Hematopoietic multipotent progenitor cell (in vitro differentiated cells): ENCODE results near the gene MAPRE2. TPM values are rescaled to one million over a fixed set of nuclear protein-coding genes. Genes with fewer than 3 reads are reported as not detected.
"Not testable (repeated sequence)": the region's sequence is repeated elsewhere in the genome, so short reads cannot be mapped to it uniquely, and the experiment has no call there.

Source experiments
- DNase-seq, 3 donors: peaks; one replicate each; pipeline ENCODE4 v3.0.0-alpha.2; 2011 to 2015; ENCODE audit warnings: low read depth in 2 of 3, low spot score in 2 of 3
- total RNA-seq: library from RNA; depleted of rRNA; stranded (reverse); fragments of >200 nt; gene quantifications from one replicate; pipeline ENCODE4 v1.2.3, GENCODE V29; 2012

Gene MAPRE2
- total RNA-seq, 1 donor: 77.6 TPM

GRCh38 chr18:35087726-35088125 lies 46.5 kb downstream of the MAPRE2 start:
- no peak for DNase-seq

DNA sequence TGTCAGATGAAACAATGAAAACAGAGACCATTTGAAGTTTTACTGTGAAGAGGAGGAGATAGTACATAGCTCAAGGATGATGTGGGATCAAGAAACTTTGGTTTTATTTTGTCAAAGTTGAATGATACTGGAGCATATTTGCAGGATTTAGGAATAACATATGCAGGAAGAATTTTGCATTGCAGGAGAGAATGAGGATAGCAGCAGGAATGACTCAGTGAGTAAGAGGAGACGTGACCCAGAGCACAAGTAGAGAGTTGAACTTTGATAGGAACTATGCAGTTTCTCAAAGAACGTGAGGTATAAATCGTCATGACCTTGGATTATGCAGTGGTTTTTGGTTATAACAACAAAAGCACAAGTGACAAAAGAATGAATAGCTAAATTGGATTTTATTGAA lies 47.7 kb downstream of the MAPRE2 start:
- no peak for DNase-seq

DNA sequence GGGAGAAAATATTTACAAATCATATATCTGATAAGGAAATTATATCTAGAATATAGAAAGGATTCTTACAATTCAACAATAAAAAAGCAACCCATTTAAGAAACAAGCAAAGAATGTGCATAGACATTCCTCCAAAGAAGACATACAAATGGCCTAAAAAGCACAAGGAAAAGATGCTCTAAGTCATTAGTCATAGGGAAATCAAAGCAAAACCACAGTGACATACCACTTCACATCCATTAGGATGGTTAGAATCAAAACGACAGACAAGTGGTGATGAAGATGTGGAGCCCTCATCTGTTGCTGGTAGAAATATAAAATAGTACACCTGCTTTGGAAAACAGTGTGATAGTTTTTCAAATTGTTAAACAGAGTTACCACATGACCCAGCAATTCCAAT lies 48.2 kb downstream of the MAPRE2 start:
- DNase-seq: no peak

DNA sequence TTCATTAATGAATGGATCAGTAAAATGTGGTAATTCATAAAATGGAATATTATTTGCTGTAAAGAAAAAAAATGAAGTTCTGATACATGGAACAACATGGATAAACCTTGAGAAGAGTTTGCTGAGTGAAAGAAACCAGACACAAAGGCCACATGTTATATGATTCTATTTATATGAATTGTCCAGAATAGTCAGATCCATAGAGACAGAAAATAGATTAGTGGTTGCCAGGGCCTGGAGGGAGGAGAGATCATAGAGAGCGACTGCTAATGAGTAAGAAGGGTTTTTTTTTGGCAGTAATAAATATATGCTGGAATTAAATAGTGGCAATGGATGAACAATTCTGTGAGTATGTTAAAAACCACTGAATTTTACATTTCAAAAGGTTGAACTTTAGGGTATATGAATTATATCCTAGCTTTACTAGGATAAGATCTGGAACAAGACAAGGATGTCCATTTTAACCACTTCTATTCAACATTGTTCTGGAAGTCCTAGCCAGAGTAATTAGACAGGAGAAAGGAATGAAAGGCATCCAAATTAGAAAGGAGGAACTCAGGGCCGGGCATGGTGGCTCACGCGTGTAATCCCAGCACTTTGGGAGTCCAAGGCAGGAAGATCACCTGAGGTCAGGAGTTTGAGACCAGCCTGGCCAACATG lies 48.8 kb downstream of the MAPRE2 start:
- no peak for DNase-seq

- no peak for DNase-seq
Measured at GRCh38 chr18:35091841-35092240, 50.6 kb downstream of the MAPRE2 start.

GRCh38 chr18:35095983-35096676 lies 54.9 kb downstream of the MAPRE2 start:
- no peak for DNase-seq

- no peak for DNase-seq
Measured at GRCh38 chr18:35096677-35097011, 55.4 kb downstream of the MAPRE2 start.

DNA sequence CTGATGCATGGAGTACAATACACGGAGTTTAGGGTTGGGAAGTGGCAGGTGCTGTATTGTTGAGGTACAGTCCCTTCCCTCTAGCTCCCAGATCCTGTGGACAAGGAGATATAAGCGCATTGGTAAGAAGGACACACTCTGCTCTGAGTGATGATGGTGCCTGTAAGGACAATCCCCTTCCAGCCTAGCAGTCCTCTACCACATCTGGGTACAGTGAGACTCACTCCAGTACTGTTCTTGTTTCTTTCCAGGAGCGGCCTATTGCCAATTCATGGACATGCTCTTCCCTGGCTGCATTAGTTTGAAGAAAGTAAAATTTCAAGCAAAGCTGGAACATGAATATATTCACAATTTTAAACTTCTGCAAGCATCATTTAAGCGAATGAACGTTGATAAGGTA lies 56.0 kb downstream of the MAPRE2 start:
- DNase-seq: no peak

DNA sequence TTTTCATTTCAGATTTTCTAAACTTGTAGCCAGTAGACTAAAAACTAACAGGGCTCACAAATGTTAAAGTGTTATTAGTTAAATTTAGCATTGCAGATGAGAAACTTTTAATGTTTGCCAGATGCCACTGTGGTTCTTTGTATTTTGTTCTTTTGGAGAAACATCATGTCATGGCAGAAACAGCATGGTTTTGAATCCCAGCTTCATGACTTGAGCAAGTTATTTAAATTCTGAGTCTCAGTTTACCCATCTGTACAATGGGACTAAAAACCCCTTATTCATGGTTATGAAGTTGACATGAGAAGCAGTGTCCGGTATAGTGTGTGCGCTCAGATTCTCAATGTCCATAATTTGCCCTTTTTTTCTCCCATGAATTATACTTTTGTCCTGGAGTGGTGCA lies 56.5 kb downstream of the MAPRE2 start:
- DNase-seq: no peak

DNA sequence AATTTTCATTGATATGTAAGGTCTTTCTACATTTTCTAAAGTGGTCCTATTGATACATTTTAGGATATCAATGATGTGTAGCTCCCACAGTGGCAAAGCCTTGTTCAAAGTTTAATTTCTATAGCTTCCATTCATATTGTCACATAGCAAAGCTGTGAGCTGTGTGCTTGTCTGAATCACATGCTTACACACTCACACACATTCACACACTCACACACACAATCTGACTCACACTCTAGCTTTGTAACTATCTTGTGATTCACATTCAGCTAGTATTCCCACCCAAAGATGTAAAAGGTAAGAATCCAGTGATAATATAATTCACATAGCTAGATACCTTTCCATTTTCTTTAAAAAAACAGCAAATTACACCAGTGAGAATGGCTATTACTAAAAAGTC lies 58.7 kb downstream of the MAPRE2 start:
- no peak for DNase-seq

- DNase-seq: no peak
Measured at GRCh38 chr18:35104391-35105051, 63.3 kb downstream of the MAPRE2 start.

GRCh38 chr18:35106013-35106844 lies 65.0 kb downstream of the MAPRE2 start:
- DNase-seq: no peak

GRCh38 chr18:35106845-35107148 lies 65.6 kb downstream of the MAPRE2 start:
- DNase-seq: peak in 2 of 3 donors; percentile 34 to 68

DNA sequence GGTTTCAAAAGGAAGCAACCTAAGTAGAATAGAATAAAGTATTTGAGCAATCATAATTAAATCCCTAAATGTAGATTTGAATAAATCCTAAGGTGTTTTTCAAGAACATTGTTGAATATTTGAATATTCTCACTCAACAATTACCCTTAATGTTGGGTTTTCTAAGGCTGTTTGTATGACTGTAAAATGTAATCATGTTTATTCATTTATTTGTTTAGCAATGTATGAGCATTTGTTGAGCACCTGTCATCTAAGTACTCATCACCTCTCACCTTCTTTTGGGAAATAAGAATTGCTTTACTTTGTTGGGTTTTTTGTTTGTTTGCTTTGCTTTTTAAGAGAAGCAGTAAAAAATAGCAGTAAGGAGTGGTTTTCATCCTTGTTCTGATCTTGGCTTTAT lies 66.0 kb downstream of the MAPRE2 start:
- no peak for DNase-seq

DNA sequence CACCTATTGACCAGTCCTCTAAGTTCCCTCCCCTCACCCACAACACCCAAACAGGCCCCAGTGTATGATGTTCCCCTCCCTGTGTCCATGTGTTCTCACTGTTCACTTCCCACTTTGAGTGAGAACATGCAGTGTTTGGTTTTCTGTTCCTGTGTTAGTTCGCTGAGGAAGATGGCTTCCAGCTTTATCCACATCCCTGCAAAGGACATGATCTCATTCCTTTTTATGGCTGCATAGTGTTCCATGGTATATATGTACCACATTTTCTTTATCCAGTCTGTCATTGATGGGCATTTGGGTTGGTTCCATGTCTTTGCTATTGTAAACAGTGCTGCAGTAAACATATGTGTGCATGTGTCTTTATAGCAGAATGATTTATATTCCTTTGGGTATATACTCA lies 66.9 kb downstream of the MAPRE2 start:
- not testable (repeated sequence) for DNase-seq

DNA sequence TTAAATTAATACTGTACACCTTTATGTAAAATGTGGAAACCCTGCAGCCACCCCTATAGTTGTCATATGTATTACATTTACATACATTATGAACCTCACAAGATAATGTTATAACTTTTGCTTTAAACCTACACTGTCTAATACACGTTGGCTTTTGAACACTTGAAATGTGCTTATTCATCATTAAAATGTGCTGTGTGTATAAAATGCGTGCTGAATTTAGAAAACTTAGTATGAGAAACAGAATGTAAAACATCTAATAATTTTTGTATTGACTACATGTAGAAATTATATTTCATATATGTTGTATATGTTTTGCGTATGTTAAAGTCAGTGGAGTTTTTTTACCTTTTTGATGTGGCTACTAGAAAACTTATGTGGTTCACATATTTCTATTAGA lies 68.8 kb downstream of the MAPRE2 start:
- no peak for DNase-seq

DNA sequence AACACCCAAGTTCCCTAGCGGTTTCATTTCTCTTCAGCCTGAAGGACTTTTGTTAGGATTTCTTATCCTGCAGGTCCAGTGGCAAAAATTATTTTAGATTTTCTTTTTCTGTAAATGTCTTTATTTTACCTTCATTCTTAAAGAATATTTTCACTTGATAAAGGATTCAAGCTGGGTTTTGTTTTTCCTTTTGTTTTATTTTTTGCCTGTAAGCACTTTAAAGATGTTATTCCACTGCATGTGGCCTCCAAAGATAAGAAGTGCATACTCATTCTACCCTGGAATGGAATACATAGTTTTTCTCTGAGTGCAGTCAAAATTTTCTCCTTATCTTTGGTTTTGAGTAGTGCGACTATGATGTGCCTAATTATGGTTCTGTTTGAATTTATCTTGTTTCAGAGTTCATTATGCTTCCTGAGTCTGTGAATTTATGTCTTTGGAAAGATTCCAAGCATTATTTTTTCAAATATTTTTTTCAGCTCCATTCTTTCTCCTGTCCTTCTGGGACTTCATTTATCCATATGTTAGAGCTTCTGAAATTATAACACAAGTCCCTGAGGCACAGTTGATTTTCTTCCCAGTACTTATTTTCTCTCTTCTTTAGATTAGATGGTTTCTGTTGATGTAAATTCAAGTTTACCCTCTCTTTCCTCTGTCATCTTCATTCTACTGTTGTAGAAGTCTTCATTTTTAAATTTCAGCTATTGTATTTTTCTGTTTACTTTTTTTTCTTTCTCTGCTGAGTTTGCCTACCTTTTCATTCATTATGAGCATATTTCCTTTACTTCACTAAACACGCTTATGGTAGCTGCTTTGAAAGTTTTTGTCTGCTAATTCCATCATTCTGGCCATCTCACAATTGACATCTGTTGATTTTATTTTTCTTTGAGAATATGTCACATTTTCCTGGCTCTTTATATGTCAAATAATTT lies 69.6 kb downstream of the MAPRE2 start:
- DNase-seq: peak in 2 of 3 donors; percentile 24 to 79

GRCh38 chr18:35112696-35113095 lies 71.5 kb downstream of the MAPRE2 start:
- DNase-seq: no peak

DNA sequence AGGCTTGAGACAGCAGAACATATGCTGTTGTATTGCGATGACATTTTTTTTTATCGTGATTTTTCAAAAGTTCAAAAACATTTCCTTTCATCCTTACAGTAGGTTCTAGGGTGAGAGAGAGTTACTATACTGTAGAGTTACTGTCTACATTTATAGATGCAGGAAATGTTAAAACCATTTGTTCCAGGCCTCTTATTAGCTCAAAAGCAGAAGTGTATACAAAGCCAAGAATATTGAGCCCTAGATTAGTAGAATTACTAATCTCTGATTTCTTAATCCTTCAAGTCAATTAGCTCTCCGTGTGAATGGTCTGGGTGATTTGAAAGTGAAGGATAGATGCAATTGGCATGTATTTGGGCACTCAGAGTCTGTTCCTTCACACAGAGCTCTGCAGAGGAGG lies 73.1 kb downstream of the MAPRE2 start:
- no peak for DNase-seq

DNA sequence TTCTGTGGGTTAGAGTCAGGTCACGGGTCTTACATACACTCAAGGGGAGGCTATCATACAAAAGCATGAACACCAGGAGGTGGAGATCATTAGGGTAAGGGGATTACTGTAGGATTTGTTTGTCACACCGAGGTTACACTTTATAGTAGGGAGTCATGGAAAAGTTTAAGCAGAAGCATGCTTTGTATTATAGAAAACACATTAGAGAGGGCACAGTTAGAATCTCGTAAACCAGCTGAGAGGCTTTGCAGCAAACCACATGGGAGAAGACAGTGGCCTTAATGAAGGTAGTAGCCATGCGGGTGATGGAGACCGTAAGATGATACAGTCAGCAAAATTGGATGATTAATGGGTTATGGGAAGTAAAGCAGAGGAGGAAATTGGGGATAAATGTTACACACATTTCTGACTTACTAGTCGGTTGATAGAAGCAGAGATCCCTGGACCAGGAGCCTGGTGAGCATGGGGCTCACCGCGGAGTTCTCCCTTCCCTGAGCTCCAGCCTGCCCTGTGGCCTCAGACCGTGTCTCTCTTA lies 75.6 kb downstream of the MAPRE2 start:
- no peak for DNase-seq
